LNCaP clone FGC (cell line): Measurements from ENCODE around the gene MYRFL.
"Not testable (repeated sequence)": the region's sequence is repeated elsewhere in the genome, so short reads cannot be mapped to it uniquely, and the experiment has no call there.

Experiments
- DNase-seq: peaks from one replicate; pipeline ENCODE4 v3.0.0-alpha.2; 2011; ENCODE audit warnings: low read depth
- H3K4me3 ChIP-seq: 2 replicates; pipeline ENCODE4 v1.5.1; 2011; ENCODE audit warnings: mild to moderate bottlenecking, low read depth, low read length, control low read depth
- CTCF ChIP-seq: IDR thresholded peaks from 2 replicates; pipeline ENCODE4 v1.5.1; 2012; ENCODE audit warnings: mild to moderate bottlenecking; ENCODE audit not compliant: control insufficient read depth, insufficient read depth; ENCODE audit errors: extremely low read depth

The MYRFL gene

GRCh38 chr12:69991690-69992288 is 166.8 kb downstream of the MYRFL start:
- no peak for TF ChIP-seq CTCF
- DNase-seq = no peak
- no peak overlapping the region for H3K4me3 ChIP-seq

DNA sequence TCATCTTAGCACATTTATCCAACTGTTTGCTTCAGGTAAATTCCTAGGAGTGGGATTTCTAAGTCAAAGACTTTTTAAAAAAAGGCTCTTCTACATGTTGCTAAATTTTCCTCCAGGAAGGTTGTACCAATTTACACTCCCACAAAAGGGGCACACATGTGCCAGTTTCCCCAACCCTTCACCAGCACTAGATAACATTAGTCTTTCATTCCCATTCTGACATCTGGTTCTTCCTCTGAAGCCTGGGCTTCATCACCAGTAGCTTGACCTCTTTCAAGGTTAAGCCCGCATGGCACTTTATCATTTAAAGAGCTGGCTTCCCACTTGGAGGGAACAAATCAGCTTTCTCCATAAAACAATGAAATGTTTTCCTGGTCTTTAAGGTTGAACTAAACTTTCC is 168.4 kb downstream of the MYRFL start:
- TF ChIP-seq CTCF = no peak
- H3K4me3 ChIP-seq = no peak overlapping the region
- DNase-seq = no peak

- DNase-seq, H3K4me3 ChIP-seq: not testable (repeated sequence)
These were observed 169.1 kb downstream of the MYRFL start for GRCh38 chr12:69994086-69994485.

DNA sequence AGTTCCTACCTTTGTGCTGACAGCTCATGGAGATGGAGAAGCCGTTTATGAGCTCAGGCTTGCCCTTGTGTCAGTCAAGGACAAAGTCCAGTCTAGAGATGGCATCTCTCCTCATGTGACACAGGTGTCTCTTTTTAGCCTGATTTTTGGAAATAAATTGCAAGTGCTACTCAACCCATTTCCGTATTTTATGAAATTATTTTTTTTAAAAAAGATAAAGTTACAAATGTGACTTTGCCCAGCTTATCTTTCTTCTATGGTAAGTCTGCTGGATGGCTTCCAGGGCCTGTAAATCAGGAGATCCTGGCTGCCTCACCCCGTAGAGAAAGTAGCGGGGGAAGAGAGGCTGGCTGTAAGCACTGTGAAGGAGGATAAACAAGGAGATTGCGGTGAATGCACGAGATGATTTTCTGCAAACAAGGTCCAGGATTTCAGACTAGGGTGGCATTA is 169.7 kb downstream of the MYRFL start:
- no peak overlapping the region for H3K4me3 ChIP-seq
- DNase-seq = no peak
- TF ChIP-seq CTCF = no peak

- TF ChIP-seq CTCF = no peak
- DNase-seq = no peak
- H3K4me3 ChIP-seq = no peak overlapping the region
These were observed 171.2 kb downstream of the MYRFL start for GRCh38 chr12:69996241-69996640.

- H3K4me3 ChIP-seq = no peak overlapping the region
- no peak for DNase-seq
- TF ChIP-seq CTCF = no peak
These were observed 171.7 kb downstream of the MYRFL start for GRCh38 chr12:69996722-69997121.

- no peak overlapping the region for H3K4me3 ChIP-seq
- TF ChIP-seq CTCF = no peak
- no peak for DNase-seq
These were observed 173.0 kb downstream of the MYRFL start for GRCh38 chr12:69998011-69998410.
